ENCODE data around the gene LTBP3.

GRCh38 chr11:65492387-65492636 lies 65.8 kb downstream of the LTBP3 start:
- TF ChIP-seq CTCF (IDR thresholded peaks at IDR 0.05; ENCODE audit: low read depth, low read length) (no peak), POLR2A (IDR thresholded peaks at IDR 0.05; ENCODE audit: extremely low read depth, insufficient read length) (no peak)
